ENCODE measurements around the gene TMEM184B.

DNA sequence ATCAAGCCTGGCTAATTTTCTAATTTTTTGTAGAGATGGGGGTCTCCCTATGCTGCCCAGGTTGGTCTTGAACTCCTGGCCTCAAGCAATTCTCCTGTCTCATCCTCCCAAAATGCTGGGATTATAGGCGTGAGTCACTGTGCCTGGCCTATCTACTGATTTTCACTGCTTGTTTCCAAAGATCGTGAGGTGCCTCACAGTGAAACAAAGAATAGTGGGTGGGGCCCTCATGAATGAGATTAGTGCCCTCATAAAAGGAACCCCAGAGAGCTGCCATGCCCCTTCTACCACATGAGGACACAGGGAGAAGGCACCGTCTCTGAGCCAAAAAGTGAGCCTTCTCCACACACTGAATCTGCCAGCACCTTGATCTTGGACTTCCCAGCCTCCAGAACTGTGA lies 23.5 kb downstream of the TMEM184B start:
- TF ChIP-seq POLR2A (IDR thresholded peaks at IDR 0.05) = no peak
- TF ChIP-seq, protein P1, sequence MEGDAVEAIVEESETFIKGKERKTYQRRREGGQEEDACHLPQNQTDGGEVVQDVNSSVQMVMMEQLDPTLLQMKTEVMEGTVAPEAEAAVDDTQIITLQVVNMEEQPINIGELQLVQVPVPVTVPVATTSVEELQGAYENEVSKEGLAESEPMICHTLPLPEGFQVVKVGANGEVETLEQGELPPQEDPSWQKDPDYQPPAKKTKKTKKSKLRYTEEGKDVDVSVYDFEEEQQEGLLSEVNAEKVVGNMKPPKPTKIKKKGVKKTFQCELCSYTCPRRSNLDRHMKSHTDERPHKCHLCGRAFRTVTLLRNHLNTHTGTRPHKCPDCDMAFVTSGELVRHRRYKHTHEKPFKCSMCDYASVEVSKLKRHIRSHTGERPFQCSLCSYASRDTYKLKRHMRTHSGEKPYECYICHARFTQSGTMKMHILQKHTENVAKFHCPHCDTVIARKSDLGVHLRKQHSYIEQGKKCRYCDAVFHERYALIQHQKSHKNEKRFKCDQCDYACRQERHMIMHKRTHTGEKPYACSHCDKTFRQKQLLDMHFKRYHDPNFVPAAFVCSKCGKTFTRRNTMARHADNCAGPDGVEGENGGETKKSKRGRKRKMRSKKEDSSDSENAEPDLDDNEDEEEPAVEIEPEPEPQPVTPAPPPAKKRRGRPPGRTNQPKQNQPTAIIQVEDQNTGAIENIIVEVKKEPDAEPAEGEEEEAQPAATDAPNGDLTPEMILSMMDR (IDR thresholded peaks at IDR 0.05) = no peak
